Mucosa of gallbladder (tissue), 1 donor: ENCODE data around the gene C10orf90. TPM values are rescaled to one million over a fixed set of nuclear protein-coding genes. Genes with fewer than 3 reads are reported as not detected.
"Not testable (repeated sequence)": the region's sequence is repeated elsewhere in the genome, so short reads cannot be mapped to it uniquely, and the experiment has no call there.

ENCODE experiments used
- DNase-seq: peaks from one replicate; pipeline ENCODE4 v3.0.0-alpha.2; 2020; ENCODE audit warnings: low spot score
- total RNA-seq: library from RNA; stranded (reverse); gene quantifications from one replicate; pipeline ENCODE4 v1.2.1, GENCODE V29; 2021
- donor health status: DM: no; HTN: no; CAD: no.

C10orf90 gene
- total RNA-seq, 1 donor from 2014 or later = 0.20 TPM

GRCh38 chr10:126585249-126586017 lies 85.1 kb downstream of the C10orf90 start:
- DNase-seq = no peak

DNA sequence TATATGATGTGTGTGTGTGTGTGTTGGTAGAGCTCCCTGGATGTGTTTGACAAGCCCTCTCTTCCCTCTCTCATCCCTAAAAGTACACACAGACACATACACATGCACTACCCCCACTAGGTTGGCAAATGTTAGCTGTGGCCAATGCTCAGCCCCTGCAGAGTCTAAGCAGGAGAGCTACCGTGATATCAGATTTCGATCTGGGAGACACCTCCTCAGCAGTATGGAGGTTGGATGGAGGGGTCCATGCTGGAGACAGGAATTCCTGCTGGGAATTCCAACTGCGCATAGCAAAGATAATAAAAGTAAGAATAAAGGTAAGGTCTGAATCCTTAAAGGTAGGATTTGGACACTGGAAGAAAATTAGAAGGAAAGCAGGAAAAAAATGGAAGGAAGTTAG lies 85.7 kb downstream of the C10orf90 start:
- no peak for DNase-seq

DNA sequence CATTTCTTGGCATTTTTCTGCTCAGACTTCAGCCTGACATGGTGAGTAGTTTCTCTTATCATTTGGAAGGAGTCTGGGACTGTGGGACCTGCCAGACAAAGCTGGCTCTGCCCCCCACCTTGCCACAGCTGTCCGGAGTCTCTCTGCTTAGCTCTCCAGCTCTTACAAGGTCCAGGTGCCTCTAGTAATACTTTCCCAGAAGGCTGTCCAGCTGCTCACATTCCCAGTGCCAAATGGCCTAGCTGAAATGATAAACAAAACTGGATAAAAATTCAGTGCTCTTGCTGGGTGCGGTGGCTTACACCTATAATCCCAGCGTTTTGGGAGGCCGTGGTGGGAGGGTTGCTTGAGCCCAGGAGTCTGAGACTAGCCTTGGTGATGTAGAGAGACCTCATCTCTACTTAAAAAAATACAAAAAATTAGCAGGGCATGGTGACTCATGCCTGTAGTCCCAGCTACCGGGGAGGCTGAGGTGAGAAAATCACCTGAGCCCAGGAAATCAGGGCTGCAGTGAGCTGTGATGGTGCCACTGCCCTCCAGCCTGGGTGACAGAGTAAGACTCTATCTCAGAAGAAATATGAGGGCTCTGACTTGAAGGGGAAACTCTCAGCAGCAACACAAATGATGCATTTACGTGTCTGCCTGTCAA lies 86.8 kb downstream of the C10orf90 start:
- no peak for DNase-seq

DNA sequence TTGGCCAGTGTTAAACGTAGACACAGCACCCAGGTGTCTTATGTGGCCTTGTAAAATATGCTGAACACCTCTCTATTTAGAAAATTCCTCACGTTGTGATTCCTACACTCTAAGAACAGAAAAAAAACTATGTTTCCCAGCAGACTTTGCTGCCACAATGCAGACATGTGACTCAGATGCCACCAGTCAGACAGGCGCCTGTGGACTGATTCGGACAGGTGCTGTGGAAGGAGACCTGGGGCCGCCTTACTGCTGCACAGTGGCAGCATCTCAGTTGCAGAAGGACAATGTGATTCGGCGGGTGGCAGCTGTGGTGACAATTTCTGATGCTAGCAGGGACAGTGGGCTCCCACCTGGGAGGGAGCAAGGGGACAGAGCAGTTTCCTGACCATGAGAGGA lies 88.8 kb downstream of the C10orf90 start:
- DNase-seq = no peak

GRCh38 chr10:126580873-126581647 lies 89.4 kb downstream of the C10orf90 start:
- no peak for DNase-seq

DNA sequence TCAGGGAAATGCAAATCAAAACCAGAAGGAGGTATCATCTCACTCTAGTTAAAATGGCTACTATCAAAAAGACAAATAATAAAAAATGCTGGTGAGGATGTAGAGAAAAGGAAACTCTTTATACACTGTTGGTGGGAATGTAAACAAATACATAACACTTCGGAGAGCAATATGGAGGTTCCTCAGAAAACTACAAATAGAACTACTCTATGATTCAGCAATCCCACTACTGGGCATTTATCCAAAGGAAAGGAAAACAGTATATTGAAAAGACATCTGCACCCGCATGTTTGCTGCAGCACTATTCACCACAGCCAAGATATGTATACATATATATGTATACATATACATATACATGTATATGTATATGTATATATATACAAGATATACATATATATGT lies 94.2 kb downstream of the C10orf90 start:
- no peak for DNase-seq

DNA sequence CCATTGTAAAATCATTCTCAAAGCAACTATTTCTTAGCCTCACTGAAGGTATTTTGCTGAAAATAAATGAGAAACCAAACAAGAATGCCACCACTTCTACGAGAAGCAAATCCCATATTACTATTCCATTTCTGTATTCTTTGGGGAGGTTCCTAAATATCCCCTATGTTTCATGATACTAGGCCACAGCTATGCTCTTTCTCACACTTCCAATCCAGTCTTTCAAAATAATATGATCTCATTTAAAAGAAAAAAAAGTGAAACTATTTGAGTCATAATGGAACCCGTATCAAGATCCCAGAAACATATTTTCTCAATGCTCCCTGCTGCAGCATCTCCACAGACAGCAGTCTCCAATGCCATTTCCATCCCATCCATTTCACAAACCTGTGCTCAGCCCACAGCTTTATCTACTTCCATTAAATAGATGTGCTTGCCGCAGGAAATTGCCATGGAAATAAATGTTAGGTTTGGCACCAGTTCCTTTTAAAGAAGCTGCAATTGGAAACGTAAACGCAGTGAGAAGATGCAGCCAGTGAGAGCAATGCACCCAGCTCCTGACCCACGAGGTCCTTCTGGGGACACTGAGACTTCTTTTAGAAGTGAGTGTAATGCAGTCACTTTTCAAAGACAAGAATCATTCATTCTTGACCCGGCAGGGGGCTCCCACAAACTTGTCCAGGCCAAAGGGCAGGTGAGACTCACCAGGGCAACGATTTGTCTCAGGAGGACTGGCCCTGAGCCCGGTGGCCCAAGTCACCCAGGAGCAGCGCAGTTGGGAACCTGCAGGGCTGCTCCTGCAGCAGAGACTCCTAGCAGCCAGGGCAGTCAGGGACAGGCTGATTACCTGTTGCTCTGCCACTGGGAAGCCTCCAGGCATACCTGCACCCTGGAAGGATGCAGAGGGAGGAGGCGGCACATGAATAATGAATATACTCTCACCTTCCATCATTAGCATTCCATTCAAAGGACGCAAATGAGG lies 99.6 kb downstream of the C10orf90 start:
- DNase-seq = no peak

- DNase-seq = no peak
Measured at GRCh38 chr10:126570245-126570570, 100.3 kb downstream of the C10orf90 start.

GRCh38 chr10:126569513-126570244 lies 100.8 kb downstream of the C10orf90 start:
- DNase-seq = no peak

DNA sequence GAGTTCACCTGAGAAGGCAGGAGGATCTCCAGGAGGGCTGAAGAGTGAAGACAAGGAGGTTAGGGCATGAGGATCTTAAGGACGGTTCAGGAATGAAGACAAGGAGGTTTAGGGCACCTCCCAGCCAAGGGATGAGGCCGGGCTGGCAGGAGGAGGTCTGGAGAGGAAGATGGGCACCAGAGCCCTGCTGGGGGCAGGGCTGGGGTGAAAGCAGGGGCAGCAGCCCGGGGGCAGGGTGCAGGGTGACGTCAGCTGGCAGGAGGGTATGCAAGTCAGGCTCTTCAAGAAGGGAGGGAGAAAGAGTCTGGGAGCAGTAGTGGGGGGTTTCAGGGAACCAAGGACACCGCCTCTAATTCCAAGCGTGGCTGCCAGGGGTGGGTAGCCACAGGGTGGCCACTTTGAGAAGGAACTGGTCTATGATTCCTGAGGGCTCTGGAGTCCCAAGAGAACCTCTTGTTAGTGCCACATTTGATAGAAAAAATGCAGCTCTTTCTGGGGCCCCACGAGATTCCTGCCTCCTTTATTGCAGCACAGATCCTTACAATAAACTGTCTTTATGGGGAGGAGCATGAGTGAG lies 101.6 kb downstream of the C10orf90 start:
- no peak for DNase-seq

DNA sequence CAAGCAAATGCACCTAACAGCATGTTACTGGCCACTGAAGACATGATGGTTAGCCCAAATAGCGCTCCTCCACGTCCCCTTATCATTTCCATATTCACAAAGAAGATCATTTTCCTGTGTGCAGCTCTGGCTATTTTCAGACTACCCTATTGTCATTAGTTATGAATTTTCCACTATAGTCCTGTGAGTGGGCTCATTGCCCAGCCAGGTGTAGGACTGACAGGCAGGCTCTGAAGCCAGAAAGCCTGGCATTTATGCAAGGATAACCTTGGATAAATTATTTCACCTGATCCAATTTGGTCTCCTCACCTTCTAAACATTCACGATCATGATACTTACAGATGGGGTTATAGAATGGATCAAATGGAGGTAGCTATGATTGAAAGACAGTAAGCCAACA lies 104.6 kb downstream of the C10orf90 start:
- DNase-seq = no peak

DNA sequence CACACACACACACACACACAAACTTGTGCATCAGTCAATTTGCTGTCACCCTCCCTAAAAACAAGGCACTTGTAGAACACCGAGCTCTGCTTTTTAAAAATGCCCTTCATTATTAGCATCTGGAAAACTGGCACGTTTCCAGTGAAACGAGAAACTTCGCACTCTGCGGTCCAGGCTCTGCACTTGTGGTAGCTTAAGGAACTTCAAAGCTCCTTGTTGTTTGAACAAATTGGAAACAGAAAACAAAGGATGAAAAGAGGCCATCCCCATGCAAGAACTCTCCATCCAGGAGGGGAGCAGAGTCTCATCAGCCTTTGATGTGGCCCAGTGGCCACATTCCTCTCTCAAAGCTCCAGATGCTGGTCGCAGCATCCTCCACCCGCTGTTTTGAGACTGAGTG lies 105.1 kb downstream of the C10orf90 start:
- DNase-seq = no peak

GRCh38 chr10:126564326-126564888 lies 106.1 kb downstream of the C10orf90 start:
- DNase-seq = no peak

- DNase-seq = no peak
Measured at GRCh38 chr10:126563361-126563760, 107.1 kb downstream of the C10orf90 start.

GRCh38 chr10:126561921-126562680 lies 108.4 kb downstream of the C10orf90 start:
- DNase-seq = no peak

DNA sequence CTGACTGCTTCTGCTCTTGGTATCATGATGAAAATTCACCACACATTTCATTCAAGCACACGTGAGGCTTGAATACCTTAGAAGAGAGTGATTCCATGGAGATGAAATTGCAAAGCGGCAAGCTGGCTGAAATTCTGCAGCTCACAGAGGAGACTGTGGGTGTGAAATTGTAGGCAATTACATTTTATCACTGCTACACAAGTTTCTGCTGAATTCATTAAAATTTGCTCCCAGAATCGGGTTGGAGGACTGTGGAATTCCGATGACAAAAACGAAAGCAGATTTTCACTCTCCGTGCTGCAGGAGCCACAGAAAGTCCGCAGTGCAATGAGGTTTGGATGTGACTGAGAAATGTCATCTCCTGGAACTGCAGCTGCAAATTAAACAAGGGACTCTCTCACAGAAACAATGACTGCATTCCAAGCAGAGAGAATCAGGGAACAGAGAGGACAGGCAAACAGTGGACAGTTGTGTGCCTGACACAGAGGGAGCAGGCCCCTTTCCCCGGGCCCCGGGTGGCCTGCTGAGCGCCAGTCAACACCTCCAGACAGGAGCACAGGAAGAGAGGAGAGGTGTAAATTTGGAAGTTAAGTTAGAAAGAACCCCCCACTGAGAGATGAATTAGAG lies 109.1 kb downstream of the C10orf90 start:
- no peak for DNase-seq

- DNase-seq = no peak
Measured at GRCh38 chr10:126558881-126559280, 111.6 kb downstream of the C10orf90 start.

GRCh38 chr10:126551202-126551601 lies 119.3 kb downstream of the C10orf90 start:
- DNase-seq = no peak

GRCh38 chr10:126550586-126550985 lies 119.9 kb downstream of the C10orf90 start:
- not testable (repeated sequence) for DNase-seq
